Stomach (tissue), 4 donors: ENCODE results near the gene RAB8B.

Experiments
- CTCF ChIP-seq, 7 experiments: fragments of 450-650 bp in 4 of 7; fragments of 200-600 bp in 3 of 7; sonication (generic) in 3 of 7; IDR thresholded peaks; one replicate each; pipeline ENCODE4 v1.5.1; 2016 to 2019; ENCODE audit warnings: antibody characterized with exemption in 7 of 7, control low read depth in 2 of 7, mild to moderate bottlenecking in 1 of 7
- EP300 ChIP-seq: sonication (generic); formaldehyde crosslinking; IDR thresholded peaks from one replicate; pipeline ENCODE4 v1.6.1; 2017; ENCODE audit warnings: antibody characterized with exemption
- POLR2A ChIP-seq, 4 donors: fragments of 450-650 bp; IDR thresholded peaks; one replicate each; pipeline ENCODE4 v1.6.1; 2016; ENCODE audit warnings: antibody characterized with exemption in 4 of 4, control low read depth in 2 of 4, mild to moderate bottlenecking in 1 of 4, moderate library complexity in 1 of 4
- POLR2AphosphoS5 ChIP-seq, 3 donors: sonication (generic); formaldehyde crosslinking; IDR thresholded peaks; one replicate each; pipeline ENCODE4 v1.6.1; 2016; ENCODE audit warnings: antibody characterized with exemption in 3 of 3

GRCh38 chr15:63200464-63201249 lies 11.3 kb downstream of the RAB8B start:
- TF ChIP-seq CTCF (IDR thresholded peaks at IDR 0.05) = no peak
- no peak for TF ChIP-seq POLR2AphosphoS5 (IDR thresholded peaks at IDR 0.05)
- TF ChIP-seq POLR2A (IDR thresholded peaks at IDR 0.05) = no peak
- TF ChIP-seq EP300 = no peak
